Measurements from ENCODE around the gene TIRAP.
"Not testable (repeated sequence)": the region's sequence is repeated elsewhere in the genome, so short reads cannot be mapped to it uniquely, and the experiment has no call there.

GRCh38 chr11:126255507-126255906 is 27.4 kb upstream of the TIRAP start:
- not testable (repeated sequence) for TF ChIP-seq POLR2AphosphoS5 (IDR thresholded peaks at IDR 0.05; ENCODE audit: borderline replicate concordance, low read depth, low read length); EZH2 (IDR thresholded peaks at IDR 0.05)
